IMR-90 (cell line): ENCODE data around the gene SHROOM4. TPM values are rescaled to one million over a fixed set of nuclear protein-coding genes. Genes with fewer than 3 reads are reported as not detected.

ENCODE experiments used
- ATAC-seq: fragments of 200-7000 bp; cut with Tn5 transposase; 2 replicates; pipeline ENCODE4 v1.9.1; 2020; ENCODE audit warnings: low read depth, mild to moderate bottlenecking, moderate library complexity
- BruUV-seq: library from RNA; stranded (reverse); fragments of 400-500 nt; replicated peaks from 2 replicates; lab custom pipeline; 2021; lab: Mats Ljungman, UMichigan
- CTCF ChIA-PET: fragments of 300-600 bp; formaldehyde crosslinking; extraction: SDS; loops from one replicate; lab custom pipeline; 2021; ENCODE audit warnings: antibody characterized with exemption; lab: Yijun Ruan, JAX
- POLR2A ChIA-PET: fragments of 300-600 bp; sonication (Branson Sonifier 250); formaldehyde crosslinking; loops from one replicate; lab custom pipeline; 2022; ENCODE audit warnings: antibody characterized with exemption; ENCODE audit not compliant: unreplicated experiment; lab: Charles Lee
- DNase-seq: peaks from one replicate; pipeline ENCODE4 v3.0.0; 2013
- H2AFZ ChIP-seq: replicated peaks from 2 replicates; pipeline ENCODE3; 2013; ENCODE audit warnings: low read length, mild to moderate bottlenecking; ENCODE audit not compliant: poor library complexity
- H2AK5ac ChIP-seq: 2 replicates; pipeline ENCODE4 v1.6.1; 2013; ENCODE audit warnings: low read depth, low read length, inconsistent platforms
- H2AK9ac ChIP-seq: replicated peaks from 2 replicates; pipeline ENCODE3; 2013; ENCODE audit warnings: mild to moderate bottlenecking, low read depth, low read length, moderate library complexity; ENCODE audit not compliant: poor library complexity
- H2BK120ac ChIP-seq: 2 replicates; pipeline ENCODE4 v1.6.1; 2013; ENCODE audit warnings: low read depth, low read length, inconsistent platforms
- H2BK15ac ChIP-seq: 3 replicates; pipeline ENCODE4 v1.6.1; 2013; ENCODE audit warnings: low read depth, low read length, inconsistent platforms
- H2BK20ac ChIP-seq: 2 replicates; pipeline ENCODE4 v1.6.1; 2013; ENCODE audit warnings: low read depth, mild to moderate bottlenecking, inconsistent platforms, low read length, moderate library complexity
- H2BK5ac ChIP-seq: 2 replicates; pipeline ENCODE4 v1.6.1; 2013; ENCODE audit warnings: mild to moderate bottlenecking, low read depth, low read length, inconsistent platforms; ENCODE audit not compliant: poor library complexity, severe bottlenecking
- H3K14ac ChIP-seq: replicated peaks from 2 replicates; pipeline ENCODE4 v1.6.1; 2013; ENCODE audit warnings: low read depth, low read length, inconsistent platforms
- H3K18ac ChIP-seq: 2 replicates; pipeline ENCODE4 v1.6.1; 2013; ENCODE audit warnings: low read depth, low read length, control low read depth
- H3K23ac ChIP-seq: 2 replicates; pipeline ENCODE4 v1.6.1; 2013; ENCODE audit warnings: low read depth, low read length, inconsistent platforms
- H3K27ac ChIP-seq: 2 replicates; pipeline ENCODE4 v1.5.1; 2013; ENCODE audit warnings: mild to moderate bottlenecking, control low read depth, low read length; ENCODE audit not compliant: insufficient read depth
- H3K27me3 ChIP-seq: 2 replicates; pipeline ENCODE4 v1.6.1; 2013; ENCODE audit warnings: low read length; ENCODE audit not compliant: control insufficient read depth, insufficient read depth
- H3K36me3 ChIP-seq: 2 replicates; pipeline ENCODE4 v1.6.1; 2013; ENCODE audit warnings: low read length, mixed read lengths; ENCODE audit not compliant: control insufficient read depth, insufficient read depth
- H3K4ac ChIP-seq: 2 replicates; pipeline ENCODE4 v1.6.1; 2013; ENCODE audit warnings: low read depth, low read length, inconsistent platforms
- H3K4me1 ChIP-seq: 2 replicates; pipeline ENCODE4 v1.6.1; 2013; ENCODE audit warnings: low read length, mixed read lengths; ENCODE audit not compliant: control insufficient read depth, insufficient read depth
- H3K4me2 ChIP-seq: 2 replicates; pipeline ENCODE4 v1.6.1; 2013; ENCODE audit warnings: low read depth, mild to moderate bottlenecking, control low read depth, low read length, moderate library complexity
- H3K4me3 ChIP-seq: 2 replicates; pipeline ENCODE4 v1.5.1; 2013; ENCODE audit warnings: low read depth, mild to moderate bottlenecking, control low read depth, low read length, moderate library complexity; ENCODE audit not compliant: insufficient read depth
- H3K56ac ChIP-seq: 2 replicates; pipeline ENCODE4 v1.6.1; 2013; ENCODE audit warnings: low read length, inconsistent platforms; ENCODE audit not compliant: insufficient read depth; ENCODE audit errors: extremely low read depth
- H3K79me1 ChIP-seq, 2 experiments: 2 replicates each; pipeline ENCODE4 v1.6.1; 2013; ENCODE audit warnings: low read length in 2 of 2, inconsistent platforms in 1 of 2, low read depth in 1 of 2
- H3K9ac ChIP-seq: 2 replicates; pipeline ENCODE4 v1.6.1; 2013; ENCODE audit warnings: low read depth, low read length, control low read depth
- H3K9me1 ChIP-seq: 2 replicates; pipeline ENCODE4 v1.6.1; 2013; ENCODE audit warnings: low read length, inconsistent platforms; ENCODE audit not compliant: insufficient read depth
- H3K9me3 ChIP-seq: 2 replicates; pipeline ENCODE4 v1.6.1; 2013; ENCODE audit warnings: low read length; ENCODE audit not compliant: control insufficient read depth, insufficient read depth
- H4K20me1 ChIP-seq: 2 replicates; pipeline ENCODE4 v1.6.1; 2013; ENCODE audit warnings: low read length, inconsistent platforms; ENCODE audit not compliant: insufficient read depth
- H4K5ac ChIP-seq: 2 replicates; pipeline ENCODE4 v1.6.1; 2013; ENCODE audit warnings: mild to moderate bottlenecking, low read depth, low read length, control low read depth
- H4K8ac ChIP-seq, 2 experiments: 2 replicates each; pipeline ENCODE4 v1.6.1; 2013; ENCODE audit warnings: low read depth in 2 of 2, low read length in 2 of 2, control low read depth in 1 of 2, inconsistent platforms in 1 of 2
- H4K91ac ChIP-seq: 2 replicates; pipeline ENCODE4 v1.6.1; 2013; ENCODE audit warnings: low read depth, low read length, inconsistent platforms; ENCODE audit not compliant: insufficient read depth
- MAFK ChIP-seq: IDR thresholded peaks from 2 replicates; pipeline ENCODE4 v1.6.1; 2012; ENCODE audit warnings: low read depth, low read length, improper control_type of control experiment
- POLR2A ChIP-seq: IDR thresholded peaks from 2 replicates; pipeline ENCODE4 v1.6.1; 2012; ENCODE audit warnings: mild to moderate bottlenecking, low read depth, low read length
- RCOR1 ChIP-seq: IDR thresholded peaks from 2 replicates; pipeline ENCODE4 v1.6.1; 2012; ENCODE audit warnings: mild to moderate bottlenecking, low read length, improper control_type of control experiment; ENCODE audit not compliant: insufficient replicate concordance
- RFX5 ChIP-seq: IDR thresholded peaks from 2 replicates; pipeline ENCODE4 v1.8.0; 2012; ENCODE audit warnings: low read depth, mild to moderate bottlenecking, low read length, moderate library complexity
- WGBS, 2 experiments: methylation state at CpG; one replicate each; pipeline versions ENCODE4 v1.1.5 to v1.1.7; 2013; ENCODE audit warnings: missing lambda C conversion rate in 2 of 2; ENCODE audit not compliant: insufficient read length in 1 of 2; ENCODE audit errors: extremely low coverage in 2 of 2; 5-methylcytosine and 5-hydroxymethylcytosine counted together
- dilution Hi-C: fragments of 300-500 bp; cut with HindIII; formaldehyde crosslinking; loops from one replicate; pipeline ENCODE4 v1.14.3; 2018; ENCODE audit warnings: low sequenced_read_pairs; ENCODE audit not compliant: unreplicated experiment
- in situ Hi-C: fragments of 300-500 bp; cut with MboI; formaldehyde crosslinking; loops from 3 replicates; pipeline ENCODE4 v1.14.3; 2019; ENCODE audit warnings: low sequenced_read_pairs, inconsistent platforms, mixed read lengths
- intact Hi-C: fragments of 100-400 bp; cut with micrococcal nuclease; formaldehyde crosslinking; loops from 2 replicates; pipeline ENCODE4 v1.10.0; 2022
- polyA plus RNA-seq, 3 experiments: library from polyadenylated mRNA; depleted of rRNA; stranded (reverse); fragments of >200 nt; gene quantifications; 2 replicates each; pipeline ENCODE4 v1.2.3, GENCODE V29; 2012; ENCODE audit warnings: low replicate concordance in 1 of 3
- total RNA-seq: library from RNA; depleted of rRNA; stranded (reverse); fragments of >200 nt; gene quantifications from 2 replicates; pipeline ENCODE4 v1.2.3, GENCODE V29; 2012
- TF ChIP-seq, protein P1 (sequence below): fragments of 150-350 bp; IDR thresholded peaks from 2 replicates; pipeline ENCODE4 v1.6.1; 2017; ENCODE audit warnings: mild to moderate bottlenecking, antibody characterized with exemption, low read length, low read depth

Gene SHROOM4
- total and polyA plus RNA-seq, 2 of the 4 experiments (the other 2 are of a cell fraction), result 1.0 to 2.2 TPM

DNA sequence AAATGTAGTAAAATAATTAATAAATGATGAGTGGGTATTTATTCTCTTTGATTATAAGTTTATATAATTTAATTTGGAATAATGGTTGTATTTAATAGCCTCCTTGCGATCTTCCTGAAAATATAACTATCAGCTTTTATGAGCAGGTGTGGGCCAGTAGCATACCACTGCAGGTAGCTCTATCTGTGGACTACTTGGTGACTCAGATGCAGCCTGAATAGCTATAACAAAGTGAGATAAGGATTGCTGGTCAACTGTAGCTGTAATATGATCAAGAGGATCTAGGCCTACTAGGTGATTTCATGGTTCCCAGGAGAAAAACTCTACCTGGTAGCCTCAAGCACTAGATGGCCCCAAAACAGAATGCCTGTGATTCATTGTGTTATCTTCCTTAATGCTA lies 49.5 kb upstream of the SHROOM4 start:
- in situ Hi-C loops (no loop called here), intact Hi-C loops (no loop called here), dilution Hi-C loops (no loop called here)
- Histone ChIP-seq H3K9me1 (no peaks in the 10 kb centered on the region), H3K9me3 (no peaks in the 10 kb centered on the region), H3K4ac (no peak overlapping the region), H2BK5ac (no peak overlapping the region), H2BK20ac (no peak overlapping the region), H3K9ac (no peak overlapping the region), H3K27me3 (peaks cover 1% of the 10 kb centered on the region; the same call in 1 of the 2 replicates), H3K27ac (no peak overlapping the region), H2BK15ac (no peak overlapping the region), H4K91ac (no peak overlapping the region), H4K8ac (no peak overlapping the region), H4K5ac (no peak overlapping the region), H3K14ac (no peak overlapping the region), H2BK120ac (no peak overlapping the region), H3K36me3 (no peaks in the 10 kb centered on the region), H3K56ac (no peak overlapping the region), H3K4me1 (no peaks in the 10 kb centered on the region), H2AFZ (no peak overlapping the region), H2AK9ac (no peak overlapping the region), H3K4me2 (no peak overlapping the region), H3K23ac (no peak overlapping the region), H3K4me3 (no peak overlapping the region), H4K20me1 (no peaks in the 10 kb centered on the region), H3K18ac (no peak overlapping the region), H3K79me1 (no peaks in the 10 kb centered on the region), H2AK5ac (no peak overlapping the region)
- WGBS, 2 experiments, result no CpG with 5 or more reads among the region's 1 CpG
- ChIA-PET POLR2A (no interaction called here), CTCF (no interaction called here)
- no peak for ATAC-seq
- DNase-seq, result no peak
- BruUV-seq, result no TSS peak
- TF ChIP-seq POLR2A (no peak), MAFK (no peak), RCOR1 (no peak), RFX5 (no peak)
- TF ChIP-seq, protein P1, sequence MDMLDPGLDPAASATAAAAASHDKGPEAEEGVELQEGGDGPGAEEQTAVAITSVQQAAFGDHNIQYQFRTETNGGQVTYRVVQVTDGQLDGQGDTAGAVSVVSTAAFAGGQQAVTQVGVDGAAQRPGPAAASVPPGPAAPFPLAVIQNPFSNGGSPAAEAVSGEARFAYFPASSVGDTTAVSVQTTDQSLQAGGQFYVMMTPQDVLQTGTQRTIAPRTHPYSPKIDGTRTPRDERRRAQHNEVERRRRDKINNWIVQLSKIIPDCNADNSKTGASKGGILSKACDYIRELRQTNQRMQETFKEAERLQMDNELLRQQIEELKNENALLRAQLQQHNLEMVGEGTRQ, result no peak
